NCI-H82 (cell line): Measurements from ENCODE around the gene LSM14A.
"Not testable (repeated sequence)": the region's sequence is repeated elsewhere in the genome, so short reads cannot be mapped to it uniquely, and the experiment has no call there.

Experiments
- DNase-seq: peaks from one replicate; lab custom pipeline; 2025; lab: John Stamatoyannopoulos, UW

The LSM14A gene

GRCh38 chr19:34229721-34230120 lies 57.4 kb downstream of the LSM14A start:
- DNase-seq, result no peak

GRCh38 chr19:34230820-34231219 lies 58.5 kb downstream of the LSM14A start:
- DNase-seq, result no peak

- DNase-seq, result no peak
These were observed 59.1 kb downstream of the LSM14A start for GRCh38 chr19:34231439-34231838.

GRCh38 chr19:34232566-34233481 lies 60.5 kb downstream of the LSM14A start:
- peak; percentile 94 for DNase-seq

DNA sequence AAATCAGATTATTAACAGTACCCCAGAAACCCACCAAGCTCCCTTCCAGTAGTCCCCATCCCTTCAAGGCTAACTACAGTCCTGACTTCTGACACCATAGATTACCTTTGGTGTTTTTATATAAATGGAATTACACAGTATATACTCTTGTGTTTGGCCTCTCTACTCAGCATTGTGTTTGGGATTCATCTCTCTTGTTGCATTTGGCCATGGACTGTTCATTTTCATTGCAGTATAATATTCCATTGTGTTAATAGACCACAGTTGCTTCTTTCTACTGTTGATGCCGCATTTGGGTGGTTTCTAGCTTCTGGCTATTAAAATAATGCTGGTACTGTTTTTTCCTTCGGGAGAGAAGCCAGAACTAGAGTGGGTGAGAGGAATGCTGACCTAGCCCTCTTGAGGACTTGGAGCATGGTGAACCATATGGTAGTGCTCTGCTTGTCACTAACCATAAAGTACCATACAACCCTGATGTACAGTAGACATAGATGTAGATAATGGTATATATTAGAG lies 63.2 kb downstream of the LSM14A start:
- no peak for DNase-seq

GRCh38 chr19:34236035-34236987 lies 64.0 kb downstream of the LSM14A start:
- no peak for DNase-seq

- no peak for DNase-seq
These were observed 65.0 kb downstream of the LSM14A start for GRCh38 chr19:34237283-34237682.

DNA sequence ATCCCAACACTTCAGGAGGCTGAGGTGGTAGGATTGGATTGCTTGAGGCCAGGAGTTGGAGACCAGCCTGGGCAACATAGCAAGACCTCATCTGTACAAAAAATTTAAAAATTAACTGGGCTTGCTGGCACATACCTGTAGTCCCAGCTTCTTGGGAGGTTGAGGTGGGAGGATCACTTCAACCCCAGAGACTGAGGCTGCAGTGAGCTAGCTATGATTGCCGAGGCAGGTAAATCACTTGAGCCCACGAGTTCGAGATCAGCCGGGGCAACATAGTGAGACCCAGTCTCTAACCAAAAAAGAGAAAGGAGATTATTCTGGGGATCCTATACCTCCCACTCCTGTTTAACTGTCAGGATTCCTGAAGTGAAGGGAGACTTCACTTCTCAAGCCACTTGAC lies 65.6 kb downstream of the LSM14A start:
- no peak for DNase-seq

DNA sequence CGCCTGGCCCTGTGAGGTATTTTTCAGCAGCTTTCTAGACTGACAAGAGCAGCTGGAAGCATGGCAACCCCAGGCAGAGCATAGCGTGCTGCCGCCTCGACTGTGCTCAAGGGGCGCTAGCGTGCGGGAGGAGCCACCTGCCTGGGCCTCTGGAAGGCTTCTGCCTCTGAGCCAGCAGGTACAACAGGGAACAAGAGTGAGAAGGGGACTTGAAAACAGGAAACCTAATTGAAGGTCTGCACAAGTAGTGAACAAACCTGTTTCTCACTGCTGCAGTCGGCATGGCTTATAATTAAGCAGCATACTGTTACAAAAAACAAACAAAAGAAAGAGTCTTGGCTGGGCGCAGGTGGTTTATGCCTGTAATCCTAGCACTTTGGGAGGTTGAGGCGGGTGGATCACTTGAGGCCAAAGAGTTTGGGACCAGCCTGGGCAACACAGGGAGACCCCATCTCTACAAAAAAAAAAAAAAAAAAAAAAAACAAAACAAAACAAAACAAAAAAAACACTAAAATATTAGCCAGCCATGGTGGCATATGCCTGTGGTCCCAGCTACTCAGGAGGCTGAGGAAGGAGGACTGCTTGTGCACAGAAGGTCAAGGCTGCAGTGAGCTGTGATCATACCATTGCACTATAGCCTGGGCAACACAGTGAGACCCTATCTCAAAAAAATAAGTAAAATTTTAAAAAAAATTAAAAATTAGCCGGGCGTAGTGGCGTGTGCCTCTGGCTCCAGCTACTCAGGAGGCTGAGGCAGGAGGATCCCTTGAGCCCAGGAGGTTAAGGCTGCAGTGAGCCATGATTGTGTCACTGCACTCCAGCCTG lies 69.4 kb downstream of the LSM14A start:
- peak; percentile 84 for DNase-seq

DNA sequence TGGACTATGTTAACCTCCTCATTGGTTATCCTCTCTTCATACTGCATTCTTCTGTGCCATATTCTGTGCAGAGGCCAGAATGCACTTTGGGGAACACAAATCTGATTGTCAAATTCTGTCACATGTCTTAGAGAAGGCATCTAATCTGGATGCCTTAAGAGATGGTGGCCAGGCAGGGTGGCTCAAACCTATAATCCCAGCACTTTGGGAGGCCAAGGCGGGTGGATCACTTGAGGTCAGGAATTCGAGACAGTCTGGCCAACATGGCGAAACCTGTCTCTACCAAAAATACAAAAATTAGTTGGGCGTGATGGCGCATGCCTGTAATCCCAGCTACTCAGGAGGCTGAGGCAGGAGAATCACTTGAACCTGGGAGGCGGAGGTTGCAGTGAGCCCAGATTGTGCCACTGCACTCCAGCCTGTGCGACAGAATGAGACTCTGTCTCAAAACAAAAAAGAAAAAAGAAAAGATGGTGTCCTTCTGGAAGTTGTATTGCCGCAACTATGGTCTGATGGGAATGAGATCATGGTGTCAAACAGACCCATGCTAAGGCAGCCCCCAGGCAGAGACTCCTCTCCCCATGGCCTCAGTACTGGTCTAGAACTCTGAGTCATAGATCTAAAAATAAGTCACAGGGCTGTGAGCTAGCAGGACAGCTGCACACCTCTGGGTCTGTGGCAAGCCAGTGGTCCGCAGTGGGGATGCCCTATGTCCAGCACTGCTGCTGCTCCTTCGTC lies 71.0 kb downstream of the LSM14A start:
- DNase-seq, result not testable (repeated sequence)

DNA sequence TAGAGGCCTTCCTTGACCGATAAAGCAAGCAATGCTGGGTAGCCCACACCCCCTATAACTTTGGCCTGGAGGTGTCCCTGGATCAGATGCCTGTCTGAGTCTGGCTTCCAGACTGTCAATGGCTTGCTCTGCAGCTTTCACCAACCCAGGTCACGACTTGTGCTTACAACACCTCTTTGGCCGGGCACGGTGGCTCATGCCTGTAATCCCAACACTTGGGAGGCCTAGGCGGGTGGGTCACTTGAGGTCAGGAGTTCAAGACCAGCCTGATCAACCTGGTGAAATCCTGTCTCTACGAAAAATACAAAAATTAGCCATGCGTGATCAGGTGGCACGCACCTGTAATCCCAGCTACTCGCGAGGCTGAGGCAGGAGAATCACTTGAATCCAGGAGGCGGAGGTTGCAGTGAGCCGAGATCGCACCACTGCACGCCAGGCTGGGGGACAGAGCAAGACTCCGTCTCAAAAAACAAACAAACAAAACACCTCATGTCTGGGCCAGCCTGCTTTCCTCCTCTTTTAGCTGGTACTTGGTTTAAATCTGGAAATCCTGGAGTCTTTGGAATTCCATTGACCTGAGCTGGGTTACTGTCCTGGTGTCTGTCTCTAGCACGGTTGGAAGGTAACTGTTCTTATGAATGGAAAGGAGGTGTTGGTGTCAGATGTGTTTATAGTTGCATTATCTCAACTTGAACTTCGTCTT lies 71.7 kb downstream of the LSM14A start:
- DNase-seq, result no peak

DNA sequence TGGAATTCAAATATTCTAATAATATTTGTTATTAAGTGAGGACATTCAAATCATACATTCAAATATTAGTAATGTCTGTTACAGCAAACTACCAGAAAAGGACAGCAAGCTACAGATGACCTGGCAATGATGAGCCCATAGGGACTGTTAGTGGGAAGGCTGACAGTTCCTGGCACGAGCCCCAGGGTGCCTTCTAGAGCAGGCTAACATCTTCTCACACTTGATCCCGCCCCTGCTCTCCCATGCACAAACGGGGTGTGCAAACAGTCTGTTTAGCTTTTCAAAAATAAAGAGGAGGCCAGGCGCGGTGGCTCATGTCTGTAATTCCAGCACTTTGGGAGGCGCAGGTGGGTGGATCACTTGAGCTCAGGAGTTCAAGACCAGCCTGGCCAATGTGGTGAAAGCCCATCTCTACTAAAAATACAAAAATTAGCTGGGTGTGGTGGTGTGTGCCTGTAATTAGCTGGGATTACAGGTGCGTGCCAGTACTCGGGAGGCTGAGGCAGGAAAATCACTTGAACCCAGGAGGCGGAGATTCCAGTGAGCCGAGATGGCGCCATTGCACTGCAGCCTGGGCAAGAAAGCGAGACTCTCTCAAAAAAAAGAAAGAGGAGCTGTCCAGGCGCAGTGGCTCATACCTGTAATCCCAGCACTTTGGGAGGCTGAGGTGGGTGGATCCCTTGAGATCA lies 72.5 kb downstream of the LSM14A start:
- no peak for DNase-seq

DNA sequence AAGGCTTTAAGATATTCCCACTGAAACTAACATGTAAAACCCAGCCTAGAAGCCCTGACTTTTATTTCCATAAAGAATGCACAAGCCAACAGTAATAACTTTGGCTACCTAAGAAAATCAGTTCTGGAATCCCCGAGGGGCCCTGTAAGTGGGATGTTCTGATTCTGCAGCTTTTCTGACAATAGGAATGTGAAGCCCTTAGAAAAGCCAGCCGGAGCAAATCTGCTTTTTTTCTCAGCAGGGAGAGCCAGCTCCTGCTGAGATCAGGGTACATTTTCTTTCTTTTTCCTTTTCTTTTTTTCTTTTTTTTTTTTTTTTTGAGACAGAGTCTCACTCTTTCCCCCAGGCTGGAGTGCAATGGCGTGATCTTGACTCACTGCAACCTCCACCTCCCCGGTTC lies 74.0 kb downstream of the LSM14A start:
- no peak for DNase-seq

GRCh38 chr19:34248941-34249340 lies 76.6 kb downstream of the LSM14A start:
- no peak for DNase-seq

- not testable (repeated sequence) for DNase-seq
These were observed 80.9 kb downstream of the LSM14A start for GRCh38 chr19:34253167-34253566.

DNA sequence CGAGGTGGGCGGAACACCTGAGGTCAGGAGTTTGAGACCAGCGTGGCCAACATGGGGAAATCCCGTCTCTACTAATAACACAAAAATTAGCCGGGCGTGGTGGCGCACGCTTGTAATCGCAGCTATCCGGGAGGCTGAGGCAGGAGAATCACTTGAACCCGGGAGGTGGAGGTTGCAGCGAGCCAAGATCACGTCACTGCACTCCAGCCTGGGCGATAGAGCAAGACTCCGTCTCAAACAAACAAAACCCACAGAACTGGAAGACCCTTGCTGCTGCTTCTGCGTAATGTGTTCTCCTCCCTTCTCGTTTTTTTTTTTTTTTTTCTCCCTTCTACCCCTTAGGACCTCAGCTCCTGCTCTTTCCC lies 81.4 kb downstream of the LSM14A start:
- DNase-seq, result not testable (repeated sequence)

GRCh38 chr19:34254046-34254697 lies 81.9 kb downstream of the LSM14A start, which contains the start of gene GARRE1:
Gene GARRE1 (plus strand): TSS chr19:34254554. CDS start chr19:34300474, 45,920 bp downstream.
- peak; percentile 90 for DNase-seq

GRCh38 chr19:34254698-34255432 lies 82.6 kb downstream of the LSM14A start:
- DNase-seq, result peak; percentile 72
